Stimulated activated CD8-positive, alpha-beta memory T cell treated with anti-CD3 and anti-CD28 coated beads, Interleukin-7, amount 100 ng/mL, for 1 hour (primary cell): ENCODE results near the gene PARP3.
A peak's percentile ranks its signal among the peaks of the same experiment; 100 is the strongest.
"Not testable (repeated sequence)": the region's sequence is repeated elsewhere in the genome, so short reads cannot be mapped to it uniquely, and the experiment has no call there.

Source experiments
- DNase-seq, 2 donors: peaks; one replicate each; pipeline ENCODE4 v3.0.0-alpha.2; 2020; ENCODE audit warnings: low read depth in 2 of 2

Gene PARP3

DNA sequence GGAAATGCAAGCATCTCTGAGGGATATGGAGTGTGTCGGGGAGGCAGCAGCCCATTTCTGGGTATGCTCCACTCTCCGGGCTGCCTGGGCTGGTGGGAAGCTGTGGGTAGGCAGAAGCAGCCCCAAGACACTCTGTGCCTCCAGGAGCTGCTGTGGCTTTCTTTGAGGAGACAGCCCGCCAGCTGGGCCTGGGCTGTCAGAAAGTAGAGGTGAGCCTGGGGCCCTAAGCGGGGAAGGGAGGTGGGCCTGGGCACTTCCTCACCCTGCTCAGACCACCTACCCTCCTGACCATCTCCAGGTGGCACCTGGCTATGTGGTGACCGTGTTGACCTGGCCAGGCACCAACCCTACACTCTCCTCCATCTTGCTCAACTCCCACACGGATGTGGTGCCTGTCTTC is 42.9 kb downstream of the PARP3 start:
- no peak for DNase-seq

DNA sequence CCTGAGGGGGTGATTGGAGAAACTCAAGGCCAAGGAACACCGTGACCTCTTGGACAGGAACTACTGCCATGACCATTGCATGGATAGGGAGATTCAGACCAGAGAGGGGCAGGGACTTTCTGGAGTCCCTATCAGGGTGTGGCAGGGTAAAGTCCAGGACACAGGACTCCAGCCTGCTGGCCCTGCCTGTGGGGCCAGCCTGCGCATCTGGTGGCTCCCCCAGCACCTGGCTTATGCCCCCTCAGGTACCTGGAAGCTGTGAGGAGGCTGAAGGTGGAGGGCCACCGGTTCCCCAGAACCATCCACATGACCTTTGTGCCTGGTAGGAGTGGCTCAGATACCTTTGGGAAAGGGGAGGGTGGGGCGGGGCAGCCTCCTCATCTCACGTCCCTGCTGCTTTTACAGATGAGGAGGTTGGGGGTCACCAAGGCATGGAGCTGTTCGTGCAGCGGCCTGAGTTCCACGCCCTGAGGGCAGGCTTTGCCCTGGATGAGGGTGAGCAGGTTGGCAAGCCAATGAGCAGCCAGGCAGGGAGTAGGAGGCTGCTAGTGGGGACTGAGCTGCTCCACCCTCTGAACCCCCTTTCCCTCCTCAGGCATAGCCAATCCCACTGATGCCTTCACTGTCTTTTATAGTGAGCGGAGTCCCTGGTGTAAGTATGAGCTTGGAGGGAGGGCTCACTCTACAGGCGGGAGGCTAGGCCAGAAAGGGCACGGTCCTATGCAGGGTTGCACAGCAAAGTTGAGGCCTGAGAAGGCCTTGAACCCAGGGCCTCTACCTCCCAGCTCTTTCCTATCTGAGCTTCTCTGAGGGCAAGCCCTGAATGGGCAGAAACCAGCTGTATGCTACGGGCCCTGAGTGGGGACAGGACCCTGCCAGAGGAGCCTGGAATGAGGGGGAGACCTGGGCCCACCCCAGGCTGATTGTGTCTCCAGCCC is 44.1 kb downstream of the PARP3 start:
- DNase-seq: no peak

- DNase-seq: no peak
Measured at GRCh38 chr3:51987568-51987967, 45.4 kb downstream of the PARP3 start.

DNA sequence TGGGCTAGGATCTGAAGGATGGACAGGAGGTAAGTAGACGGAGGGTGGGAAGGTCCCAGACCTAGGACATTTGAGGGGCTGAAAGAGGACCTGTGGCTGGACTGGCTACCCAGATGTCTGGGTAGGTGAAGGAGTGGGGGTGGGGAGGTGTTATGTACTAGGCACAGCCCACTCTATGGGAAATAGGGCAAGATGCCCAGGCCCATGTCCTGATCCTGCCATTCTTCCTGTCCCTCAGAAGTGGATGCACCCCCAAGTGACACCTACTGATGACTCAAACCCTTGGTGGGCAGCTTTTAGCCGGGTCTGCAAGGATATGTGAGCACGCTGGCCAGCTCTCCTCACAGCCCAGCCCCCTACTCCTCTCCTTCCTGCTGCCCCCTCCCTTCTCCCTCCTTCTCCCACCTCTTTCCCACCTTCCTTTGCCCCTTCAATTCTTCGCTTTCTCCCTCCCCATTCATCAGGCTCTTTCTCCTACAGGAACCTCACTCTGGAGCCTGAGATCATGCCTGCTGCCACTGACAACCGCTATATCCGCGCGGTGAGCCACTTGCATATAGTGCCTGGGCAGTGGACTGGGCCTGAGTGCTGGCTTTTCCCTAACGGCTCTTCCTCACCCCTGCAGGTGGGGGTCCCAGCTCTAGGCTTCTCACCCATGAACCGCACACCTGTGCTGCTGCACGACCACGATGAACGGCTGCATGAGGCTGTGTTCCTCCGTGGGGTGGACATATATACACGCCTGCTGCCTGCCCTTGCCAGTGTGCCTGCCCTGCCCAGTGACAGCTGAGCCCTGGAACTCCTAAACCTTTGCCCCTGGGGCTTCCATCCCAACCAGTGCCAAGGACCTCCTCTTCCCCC is 46.4 kb downstream of the PARP3 start:
- DNase-seq: no peak

DNA sequence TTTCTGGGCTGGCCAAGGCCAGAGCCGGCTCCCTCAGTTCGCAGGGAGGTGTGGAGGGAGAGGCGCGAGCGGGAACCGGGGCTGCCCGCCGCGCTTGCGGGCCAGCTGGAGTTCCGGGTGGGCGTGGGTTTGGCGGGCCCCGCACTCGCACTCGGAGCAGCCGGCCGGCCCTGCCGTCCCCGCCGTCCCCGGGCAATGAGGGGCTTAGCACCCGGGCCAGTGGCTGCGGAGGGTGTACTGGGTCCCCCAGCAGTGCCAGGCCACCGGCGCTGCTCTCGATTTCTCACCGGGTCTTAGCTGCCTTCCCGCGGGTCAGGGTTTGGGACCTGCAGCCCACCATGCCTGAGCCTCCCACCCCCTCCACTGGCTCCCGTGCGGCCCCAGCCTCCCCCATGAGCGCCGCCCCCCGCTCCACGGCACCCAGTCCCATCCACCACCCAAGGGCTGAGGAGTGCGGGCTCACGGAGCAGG is 48.4 kb downstream of the PARP3 start:
- not testable (repeated sequence) for DNase-seq

GRCh38 chr3:51992017-51992682 is 50.0 kb downstream of the PARP3 start:
- no peak for DNase-seq

- not testable (repeated sequence) for DNase-seq
Measured at GRCh38 chr3:51993657-51994056, 51.5 kb downstream of the PARP3 start.

GRCh38 chr3:51994530-51994929 is 52.4 kb downstream of the PARP3 start:
- no peak for DNase-seq

- peak; percentile 80 to 82 for DNase-seq
Measured at GRCh38 chr3:51995346-51996163, 53.4 kb downstream of the PARP3 start, which contains the start of gene RPL29. Gene RPL29 (minus strand): TSS chr3:51995895. CDS start chr3:51995461, 434 bp downstream.

GRCh38 chr3:51997172-51997571 is 55.0 kb downstream of the PARP3 start:
- DNase-seq: no peak

GRCh38 chr3:51997935-51998596 is 55.9 kb downstream of the PARP3 start:
- no peak for DNase-seq
